ENCODE data around the gene CCDC93. TPM values are rescaled to one million over a fixed set of nuclear protein-coding genes. Genes with fewer than 3 reads are reported as not detected.
"Not testable (repeated sequence)": the region's sequence is repeated elsewhere in the genome, so short reads cannot be mapped to it uniquely, and the experiment has no call there.

Gene CCDC93
- total RNA-seq, 1 experiment from 2014 or later, result 19.9 TPM

DNA sequence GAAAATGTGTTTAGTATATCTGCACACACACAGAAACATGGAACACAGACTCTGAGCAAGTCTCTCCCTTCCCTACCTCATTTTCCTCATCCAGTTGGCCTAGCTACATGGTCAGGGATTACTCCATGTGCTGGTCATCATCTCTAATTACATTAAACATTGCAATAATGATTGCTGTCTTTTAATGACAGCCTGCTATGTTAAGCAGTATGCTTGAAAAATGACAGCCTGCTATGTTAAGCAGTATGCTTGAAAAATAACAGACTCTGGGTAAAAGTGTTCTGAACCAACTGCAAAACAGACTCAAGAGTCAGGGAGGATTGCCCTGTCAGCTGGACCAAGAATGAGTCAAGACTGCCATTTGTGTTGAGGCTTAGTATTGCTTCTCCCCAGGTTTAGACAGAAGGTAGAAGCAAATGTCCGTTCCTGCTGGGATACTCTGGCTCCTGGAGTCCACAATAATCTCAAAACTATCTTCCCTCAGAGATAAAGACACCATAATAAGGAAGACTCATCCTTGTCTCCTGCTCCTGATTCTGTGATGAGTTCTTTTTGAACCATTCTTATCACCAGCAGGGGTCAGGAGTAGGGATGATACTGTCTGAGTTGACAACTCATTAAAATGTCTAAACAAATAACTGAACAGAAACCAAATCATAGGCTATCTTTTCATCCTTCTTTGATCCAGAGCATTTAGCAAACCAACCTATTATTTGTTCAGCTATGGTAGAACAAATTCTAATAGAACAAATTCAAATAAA is 57.7 kb downstream of the CCDC93 start:
- DNase-seq (ENCODE audit: low read depth), result no peak

DNA sequence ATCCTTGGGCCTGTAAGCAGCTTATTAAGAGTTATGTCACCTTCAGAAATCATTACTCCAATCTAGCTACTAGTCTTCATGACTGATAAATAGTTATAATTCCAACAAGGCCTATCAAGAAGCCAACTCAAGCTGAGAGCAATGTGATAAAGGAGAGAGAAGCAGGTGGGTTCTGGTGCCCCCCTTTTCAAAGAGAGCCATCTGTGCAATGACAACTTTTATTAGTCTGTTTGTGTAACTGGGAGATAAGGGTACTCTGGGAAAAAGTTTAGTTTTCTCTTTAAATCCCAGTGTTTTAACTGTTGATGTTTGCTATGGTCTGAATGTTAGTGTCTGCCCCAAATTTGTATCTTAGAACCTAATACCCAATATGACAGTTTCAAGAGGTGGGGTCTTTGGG is 60.6 kb downstream of the CCDC93 start:
- no peak for DNase-seq (ENCODE audit: low read depth)

DNA sequence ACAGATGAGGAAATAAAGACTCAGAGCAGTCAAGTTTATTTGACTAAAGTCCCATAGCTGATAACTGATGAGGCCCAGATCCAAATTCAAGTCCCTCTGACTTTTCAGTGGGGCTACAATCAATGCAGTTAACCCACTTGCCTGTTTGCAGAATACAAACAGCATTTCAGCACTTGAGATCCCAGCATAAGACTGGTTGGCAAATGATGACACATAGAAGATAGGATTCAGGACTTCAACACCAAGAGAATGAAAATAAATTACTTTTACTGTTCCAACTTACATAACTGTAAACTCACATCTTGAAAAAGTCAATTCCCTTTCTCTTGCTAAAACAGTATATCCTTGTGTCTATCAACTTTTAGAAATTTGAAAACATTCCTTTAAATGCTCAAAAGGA is 61.2 kb downstream of the CCDC93 start:
- no peak for DNase-seq (ENCODE audit: low read depth)

- DNase-seq (ENCODE audit: low read depth), result no peak
These were observed 61.6 kb downstream of the CCDC93 start for GRCh38 chr2:117952228-117952627.

- peak; percentile 15 for DNase-seq (ENCODE audit: low read depth)
These were observed 64.1 kb downstream of the CCDC93 start for GRCh38 chr2:117949806-117950205.

DNA sequence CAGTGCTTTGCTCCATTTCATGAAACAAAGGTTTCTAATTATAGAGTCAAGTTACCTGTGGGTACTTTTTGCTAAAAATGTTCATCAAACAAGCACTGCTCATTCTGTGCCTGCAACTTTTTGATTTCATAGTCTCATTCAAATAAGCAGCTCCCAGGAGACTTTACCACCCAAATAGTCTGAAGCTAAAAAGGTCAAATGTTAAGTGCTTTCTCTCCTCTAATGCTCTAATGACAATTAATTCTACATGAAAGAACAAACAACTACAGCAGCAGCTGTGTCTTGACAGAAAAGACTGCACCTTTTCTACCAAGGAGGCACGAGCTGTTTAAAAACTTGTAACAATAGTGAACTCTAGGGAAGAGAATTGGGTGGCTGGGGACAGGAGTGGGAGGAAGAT is 65.3 kb downstream of the CCDC93 start:
- no peak for DNase-seq (ENCODE audit: low read depth)

GRCh38 chr2:117945296-117945695 is 68.6 kb downstream of the CCDC93 start:
- no peak for DNase-seq (ENCODE audit: low read depth)

- DNase-seq (ENCODE audit: low read depth), result no peak
These were observed 69.1 kb downstream of the CCDC93 start for GRCh38 chr2:117944816-117945215.

GRCh38 chr2:117943013-117943672 is 70.7 kb downstream of the CCDC93 start:
- no peak for DNase-seq (ENCODE audit: low read depth)

GRCh38 chr2:117942551-117942950 is 71.3 kb downstream of the CCDC93 start:
- no peak for DNase-seq (ENCODE audit: low read depth)

DNA sequence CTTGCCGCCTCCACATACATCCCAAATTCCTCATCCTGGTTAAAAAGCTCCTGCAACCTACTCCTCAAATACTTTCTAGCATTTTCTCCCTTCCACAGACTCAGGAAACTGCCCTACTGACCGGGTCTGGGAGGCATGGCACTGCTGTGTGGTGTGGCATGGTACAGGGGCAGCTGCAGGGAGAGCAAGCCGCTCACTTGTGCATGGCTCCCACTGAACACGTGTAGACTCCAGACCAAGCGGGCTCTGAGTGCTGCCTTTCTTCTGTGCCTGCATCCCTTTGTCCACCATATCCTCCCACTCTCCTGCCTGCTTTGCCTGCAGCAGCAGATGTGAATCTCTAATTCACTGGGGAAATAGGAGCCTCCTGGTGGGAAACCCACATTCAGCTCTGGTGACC is 72.2 kb downstream of the CCDC93 start:
- DNase-seq (ENCODE audit: low read depth), result no peak

DNA sequence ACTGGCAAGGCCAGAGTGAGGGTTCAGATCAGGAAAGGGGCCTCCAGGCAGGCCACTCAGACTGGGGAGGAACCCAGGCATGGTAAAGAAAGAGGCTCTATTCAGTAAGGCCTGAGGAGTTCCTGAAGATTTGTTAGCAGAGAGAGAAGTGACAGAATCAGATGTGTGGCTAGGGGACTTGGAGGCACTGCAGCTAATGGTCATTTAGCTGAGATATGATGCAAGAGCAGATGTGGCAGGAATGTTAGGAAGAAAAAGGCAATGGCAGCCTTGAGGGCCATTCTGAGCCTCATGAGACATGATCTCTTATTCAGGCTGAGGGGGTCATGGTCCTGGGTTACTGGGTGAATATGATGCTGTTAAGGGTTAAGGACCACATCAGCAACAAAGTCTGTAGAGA is 73.4 kb downstream of the CCDC93 start:
- DNase-seq (ENCODE audit: low read depth), result no peak

- DNase-seq (ENCODE audit: low read depth), result no peak
These were observed 75.3 kb downstream of the CCDC93 start for GRCh38 chr2:117938611-117939010.

DNA sequence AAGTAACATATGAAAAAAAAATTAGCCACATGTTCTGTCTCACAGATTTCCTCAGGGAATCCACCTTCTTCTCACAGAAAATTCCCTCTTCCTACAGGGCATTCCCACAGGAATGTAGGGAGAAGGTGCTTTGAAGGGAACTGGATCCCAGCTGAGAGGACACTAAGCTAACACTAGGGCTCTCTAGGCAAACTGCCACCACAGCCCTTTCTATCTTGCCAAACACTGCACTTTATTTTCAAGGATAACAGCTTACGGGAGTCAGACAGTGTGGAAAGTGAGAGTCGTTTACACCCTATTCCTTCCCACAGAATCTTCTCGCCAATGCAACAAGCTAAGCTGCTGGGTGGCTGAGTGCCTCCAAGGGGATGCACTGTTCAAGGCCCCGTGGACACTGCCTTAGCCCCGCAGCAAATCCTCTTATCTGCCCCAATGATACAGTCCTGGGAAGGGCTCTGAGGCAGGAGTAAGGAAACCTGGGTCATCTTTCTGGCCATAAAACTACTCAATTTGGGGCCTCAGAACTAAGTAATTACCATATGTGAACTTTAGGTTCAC is 76.9 kb downstream of the CCDC93 start:
- DNase-seq (ENCODE audit: low read depth), result no peak

GRCh38 chr2:117935954-117936353 is 77.9 kb downstream of the CCDC93 start:
- no peak for DNase-seq (ENCODE audit: low read depth)

- DNase-seq (ENCODE audit: low read depth), result no peak
These were observed 78.4 kb downstream of the CCDC93 start for GRCh38 chr2:117935456-117935855.

DNA sequence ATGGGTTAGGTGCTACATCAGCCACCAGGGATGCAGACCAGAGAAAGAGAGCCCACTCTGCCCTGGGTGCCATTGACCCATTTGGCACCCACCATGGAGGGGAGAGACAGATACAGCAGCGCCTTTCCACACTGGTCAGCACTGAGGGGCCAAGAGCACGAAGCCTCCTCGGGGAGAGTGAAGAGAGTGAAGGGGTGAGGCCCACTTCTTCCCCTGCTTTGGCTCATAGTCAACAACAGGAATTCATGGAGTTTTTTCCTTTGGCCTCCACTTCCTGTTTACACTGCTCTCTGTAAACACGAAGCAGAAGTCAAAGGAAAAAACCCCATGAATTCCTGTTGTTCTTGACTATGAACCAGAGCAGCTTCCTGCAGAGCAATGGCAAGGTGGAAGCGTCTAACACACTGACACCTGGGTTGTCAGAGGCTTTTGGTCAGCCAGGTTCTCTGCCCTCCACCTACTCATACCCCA is 80.0 kb downstream of the CCDC93 start:
- no peak for DNase-seq (ENCODE audit: low read depth)

GRCh38 chr2:117931978-117932377 is 81.9 kb downstream of the CCDC93 start:
- DNase-seq (ENCODE audit: low read depth), result no peak

- DNase-seq (ENCODE audit: low read depth), result no peak
These were observed 82.6 kb downstream of the CCDC93 start for GRCh38 chr2:117931266-117931665.

DNA sequence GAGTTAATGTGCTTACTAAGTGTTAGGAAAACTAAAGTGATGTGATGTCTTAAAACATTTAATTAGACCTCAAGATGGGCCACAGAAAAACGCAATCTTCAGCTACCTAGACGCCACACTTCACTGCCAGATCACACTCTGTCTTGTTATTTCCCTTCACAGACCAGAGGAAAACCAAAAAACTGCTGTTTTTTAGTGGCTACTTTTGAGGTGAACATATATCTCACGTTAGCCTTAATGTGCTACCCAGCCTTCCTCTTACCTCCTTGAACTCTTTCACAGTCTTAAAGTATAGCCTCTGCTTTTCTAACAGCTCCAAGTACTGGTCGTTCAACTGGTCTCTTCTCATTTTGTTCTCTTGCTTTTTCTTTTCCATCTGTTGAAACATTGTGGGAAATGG is 83.1 kb downstream of the CCDC93 start:
- DNase-seq (ENCODE audit: low read depth), result no peak

DNA sequence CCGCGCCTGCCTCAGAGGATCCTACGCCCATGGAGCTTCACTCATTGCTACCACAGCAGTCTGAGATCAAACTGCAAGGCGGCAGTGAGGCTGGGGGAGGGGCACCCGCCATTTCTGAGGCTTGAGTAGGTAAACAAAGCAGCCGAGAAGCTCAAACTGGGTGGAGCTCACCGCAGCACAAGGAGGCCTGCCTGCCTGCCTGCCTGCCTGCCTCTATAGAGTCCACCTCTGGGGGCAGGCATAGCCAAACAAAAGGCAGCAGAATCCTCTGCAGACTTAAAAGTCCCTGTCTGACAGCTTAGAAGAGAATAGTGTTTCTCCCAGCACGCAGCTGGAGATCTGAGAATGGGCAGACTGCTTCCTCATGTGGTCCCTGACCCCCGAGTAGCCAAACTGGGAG is 90.4 kb downstream of the CCDC93 start:
- not testable (repeated sequence) for DNase-seq (ENCODE audit: low read depth)

DNA sequence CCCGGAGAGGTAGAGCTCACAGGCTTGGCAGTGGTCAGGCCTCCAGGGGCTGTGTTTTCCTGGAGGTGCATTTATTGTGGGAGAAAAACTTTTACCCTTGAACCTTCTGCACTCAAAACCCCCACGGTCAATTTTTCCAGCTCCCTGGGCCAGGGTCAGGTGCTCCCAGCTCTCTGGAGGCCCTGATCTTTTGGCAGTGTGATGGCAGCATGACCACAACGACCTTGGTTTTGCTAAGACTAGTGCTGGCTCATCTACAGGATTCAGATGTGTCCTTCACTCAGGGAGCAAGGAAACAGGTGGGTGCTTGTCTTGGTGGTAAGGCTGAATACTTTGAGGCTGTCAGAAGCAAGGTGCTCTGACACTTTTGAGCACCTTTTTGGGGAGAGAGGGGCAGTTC is 92.3 kb downstream of the CCDC93 start:
- no peak for DNase-seq (ENCODE audit: low read depth)

GRCh38 chr2:117918608-117919007 is 95.3 kb downstream of the CCDC93 start:
- DNase-seq (ENCODE audit: low read depth), result no peak

All from Daoy (cell line).